IMR-90 (cell line): ENCODE data around the gene HDAC9. TPM values are rescaled to one million over a fixed set of nuclear protein-coding genes. Genes with fewer than 3 reads are reported as not detected.
A peak's percentile ranks its signal among the peaks of the same experiment; 100 is the strongest.

Experiments
- ATAC-seq: fragments of 200-7000 bp; cut with Tn5 transposase; 2 replicates; pipeline ENCODE4 v1.9.1; 2020; ENCODE audit warnings: low read depth, mild to moderate bottlenecking, moderate library complexity
- BruUV-seq: library from RNA; stranded (reverse); fragments of 400-500 nt; replicated peaks from 2 replicates; lab custom pipeline; 2021; lab: Mats Ljungman, UMichigan
- CTCF ChIA-PET: fragments of 300-600 bp; formaldehyde crosslinking; extraction: SDS; loops from one replicate; lab custom pipeline; 2021; ENCODE audit warnings: antibody characterized with exemption; lab: Yijun Ruan, JAX
- POLR2A ChIA-PET: fragments of 300-600 bp; sonication (Branson Sonifier 250); formaldehyde crosslinking; loops from one replicate; lab custom pipeline; 2022; ENCODE audit warnings: antibody characterized with exemption; ENCODE audit not compliant: unreplicated experiment; lab: Charles Lee
- DNase-seq: peaks from one replicate; pipeline ENCODE4 v3.0.0; 2013
- H2AFZ ChIP-seq: replicated peaks from 2 replicates; pipeline ENCODE3; 2013; ENCODE audit warnings: low read length, mild to moderate bottlenecking; ENCODE audit not compliant: poor library complexity
- H2AK5ac ChIP-seq: 2 replicates; pipeline ENCODE4 v1.6.1; 2013; ENCODE audit warnings: low read depth, low read length, inconsistent platforms
- H2AK9ac ChIP-seq: replicated peaks from 2 replicates; pipeline ENCODE3; 2013; ENCODE audit warnings: mild to moderate bottlenecking, low read depth, low read length, moderate library complexity; ENCODE audit not compliant: poor library complexity
- H2BK120ac ChIP-seq: 2 replicates; pipeline ENCODE4 v1.6.1; 2013; ENCODE audit warnings: low read depth, low read length, inconsistent platforms
- H2BK15ac ChIP-seq: 3 replicates; pipeline ENCODE4 v1.6.1; 2013; ENCODE audit warnings: low read depth, low read length, inconsistent platforms
- H2BK20ac ChIP-seq: 2 replicates; pipeline ENCODE4 v1.6.1; 2013; ENCODE audit warnings: low read depth, mild to moderate bottlenecking, inconsistent platforms, low read length, moderate library complexity
- H2BK5ac ChIP-seq: 2 replicates; pipeline ENCODE4 v1.6.1; 2013; ENCODE audit warnings: mild to moderate bottlenecking, low read depth, low read length, inconsistent platforms; ENCODE audit not compliant: poor library complexity, severe bottlenecking
- H3K14ac ChIP-seq: replicated peaks from 2 replicates; pipeline ENCODE4 v1.6.1; 2013; ENCODE audit warnings: low read depth, low read length, inconsistent platforms
- H3K18ac ChIP-seq: 2 replicates; pipeline ENCODE4 v1.6.1; 2013; ENCODE audit warnings: low read depth, low read length, control low read depth
- H3K23ac ChIP-seq: 2 replicates; pipeline ENCODE4 v1.6.1; 2013; ENCODE audit warnings: low read depth, low read length, inconsistent platforms
- H3K27ac ChIP-seq: 2 replicates; pipeline ENCODE4 v1.5.1; 2013; ENCODE audit warnings: mild to moderate bottlenecking, control low read depth, low read length; ENCODE audit not compliant: insufficient read depth
- H3K27me3 ChIP-seq: 2 replicates; pipeline ENCODE4 v1.6.1; 2013; ENCODE audit warnings: low read length; ENCODE audit not compliant: control insufficient read depth, insufficient read depth
- H3K36me3 ChIP-seq: 2 replicates; pipeline ENCODE4 v1.6.1; 2013; ENCODE audit warnings: low read length, mixed read lengths; ENCODE audit not compliant: control insufficient read depth, insufficient read depth
- H3K4ac ChIP-seq: 2 replicates; pipeline ENCODE4 v1.6.1; 2013; ENCODE audit warnings: low read depth, low read length, inconsistent platforms
- H3K4me1 ChIP-seq: 2 replicates; pipeline ENCODE4 v1.6.1; 2013; ENCODE audit warnings: low read length, mixed read lengths; ENCODE audit not compliant: control insufficient read depth, insufficient read depth
- H3K4me2 ChIP-seq: 2 replicates; pipeline ENCODE4 v1.6.1; 2013; ENCODE audit warnings: low read depth, mild to moderate bottlenecking, control low read depth, low read length, moderate library complexity
- H3K4me3 ChIP-seq: 2 replicates; pipeline ENCODE4 v1.5.1; 2013; ENCODE audit warnings: low read depth, mild to moderate bottlenecking, control low read depth, low read length, moderate library complexity; ENCODE audit not compliant: insufficient read depth
- H3K56ac ChIP-seq: 2 replicates; pipeline ENCODE4 v1.6.1; 2013; ENCODE audit warnings: low read length, inconsistent platforms; ENCODE audit not compliant: insufficient read depth; ENCODE audit errors: extremely low read depth
- H3K79me1 ChIP-seq, 2 experiments: 2 replicates each; pipeline ENCODE4 v1.6.1; 2013; ENCODE audit warnings: low read length in 2 of 2, inconsistent platforms in 1 of 2, low read depth in 1 of 2
- H3K9ac ChIP-seq: 2 replicates; pipeline ENCODE4 v1.6.1; 2013; ENCODE audit warnings: low read depth, low read length, control low read depth
- H3K9me1 ChIP-seq: 2 replicates; pipeline ENCODE4 v1.6.1; 2013; ENCODE audit warnings: low read length, inconsistent platforms; ENCODE audit not compliant: insufficient read depth
- H3K9me3 ChIP-seq: 2 replicates; pipeline ENCODE4 v1.6.1; 2013; ENCODE audit warnings: low read length; ENCODE audit not compliant: control insufficient read depth, insufficient read depth
- H4K20me1 ChIP-seq: 2 replicates; pipeline ENCODE4 v1.6.1; 2013; ENCODE audit warnings: low read length, inconsistent platforms; ENCODE audit not compliant: insufficient read depth
- H4K5ac ChIP-seq: 2 replicates; pipeline ENCODE4 v1.6.1; 2013; ENCODE audit warnings: mild to moderate bottlenecking, low read depth, low read length, control low read depth
- H4K8ac ChIP-seq, 2 experiments: 2 replicates each; pipeline ENCODE4 v1.6.1; 2013; ENCODE audit warnings: low read depth in 2 of 2, low read length in 2 of 2, control low read depth in 1 of 2, inconsistent platforms in 1 of 2
- H4K91ac ChIP-seq: 2 replicates; pipeline ENCODE4 v1.6.1; 2013; ENCODE audit warnings: low read depth, low read length, inconsistent platforms; ENCODE audit not compliant: insufficient read depth
- BHLHE40 ChIP-seq: fragments of 150-350 bp; IDR thresholded peaks from 2 replicates; pipeline ENCODE4 v1.6.1; 2016; ENCODE audit warnings: mild to moderate bottlenecking, low read depth, low read length
- CEBPB ChIP-seq: IDR thresholded peaks from 2 replicates; pipeline ENCODE4 v1.6.1; 2012; ENCODE audit warnings: low read depth, low read length, improper control_type of control experiment
- FOS ChIP-seq: fragments of 150-350 bp; IDR thresholded peaks from 2 replicates; pipeline ENCODE4 v1.6.1; 2016; ENCODE audit warnings: low read depth, low read length
- MAFK ChIP-seq: IDR thresholded peaks from 2 replicates; pipeline ENCODE4 v1.6.1; 2012; ENCODE audit warnings: low read depth, low read length, improper control_type of control experiment
- MXI1 ChIP-seq: IDR thresholded peaks from 2 replicates; pipeline ENCODE4 v1.6.1; 2012; ENCODE audit warnings: low read depth, mild to moderate bottlenecking, low read length, moderate library complexity, borderline replicate concordance
- POLR2A ChIP-seq: IDR thresholded peaks from 2 replicates; pipeline ENCODE4 v1.6.1; 2012; ENCODE audit warnings: mild to moderate bottlenecking, low read depth, low read length
- RAD21 ChIP-seq: IDR thresholded peaks from 2 replicates; pipeline ENCODE4 v1.6.1; 2012; ENCODE audit warnings: low read length, improper control_type of control experiment
- RCOR1 ChIP-seq: IDR thresholded peaks from 2 replicates; pipeline ENCODE4 v1.6.1; 2012; ENCODE audit warnings: mild to moderate bottlenecking, low read length, improper control_type of control experiment; ENCODE audit not compliant: insufficient replicate concordance
- RFX5 ChIP-seq: IDR thresholded peaks from 2 replicates; pipeline ENCODE4 v1.8.0; 2012; ENCODE audit warnings: low read depth, mild to moderate bottlenecking, low read length, moderate library complexity
- SMC3 ChIP-seq: fragments of 150-350 bp; IDR thresholded peaks from 2 replicates; pipeline ENCODE4 v1.6.1; 2016; ENCODE audit warnings: low read depth, mild to moderate bottlenecking, antibody characterized with exemption, low read length, moderate library complexity
- WGBS, 2 experiments: methylation state at CpG; one replicate each; pipeline versions ENCODE4 v1.1.5 to v1.1.7; 2013; ENCODE audit warnings: missing lambda C conversion rate in 2 of 2; ENCODE audit not compliant: insufficient read length in 1 of 2; ENCODE audit errors: extremely low coverage in 2 of 2; 5-methylcytosine and 5-hydroxymethylcytosine counted together
- dilution Hi-C: fragments of 300-500 bp; cut with HindIII; formaldehyde crosslinking; loops from one replicate; pipeline ENCODE4 v1.14.3; 2018; ENCODE audit warnings: low sequenced_read_pairs; ENCODE audit not compliant: unreplicated experiment
- in situ Hi-C: fragments of 300-500 bp; cut with MboI; formaldehyde crosslinking; loops from 3 replicates; pipeline ENCODE4 v1.14.3; 2019; ENCODE audit warnings: low sequenced_read_pairs, inconsistent platforms, mixed read lengths
- intact Hi-C: fragments of 100-400 bp; cut with micrococcal nuclease; formaldehyde crosslinking; loops from 2 replicates; pipeline ENCODE4 v1.10.0; 2022
- polyA plus RNA-seq, 3 experiments: library from polyadenylated mRNA; depleted of rRNA; stranded (reverse); fragments of >200 nt; gene quantifications; 2 replicates each; pipeline ENCODE4 v1.2.3, GENCODE V29; 2012; ENCODE audit warnings: low replicate concordance in 1 of 3
- total RNA-seq: library from RNA; depleted of rRNA; stranded (reverse); fragments of >200 nt; gene quantifications from 2 replicates; pipeline ENCODE4 v1.2.3, GENCODE V29; 2012
- TF ChIP-seq, protein P1 (sequence below): fragments of 150-350 bp; IDR thresholded peaks from 2 replicates; pipeline ENCODE4 v1.6.1; 2017; ENCODE audit warnings: mild to moderate bottlenecking, antibody characterized with exemption, low read length, low read depth

Gene HDAC9
- total and polyA plus RNA-seq, 2 of the 4 experiments (the other 2 are of a cell fraction) = 4.3 to 24.7 TPM

DNA sequence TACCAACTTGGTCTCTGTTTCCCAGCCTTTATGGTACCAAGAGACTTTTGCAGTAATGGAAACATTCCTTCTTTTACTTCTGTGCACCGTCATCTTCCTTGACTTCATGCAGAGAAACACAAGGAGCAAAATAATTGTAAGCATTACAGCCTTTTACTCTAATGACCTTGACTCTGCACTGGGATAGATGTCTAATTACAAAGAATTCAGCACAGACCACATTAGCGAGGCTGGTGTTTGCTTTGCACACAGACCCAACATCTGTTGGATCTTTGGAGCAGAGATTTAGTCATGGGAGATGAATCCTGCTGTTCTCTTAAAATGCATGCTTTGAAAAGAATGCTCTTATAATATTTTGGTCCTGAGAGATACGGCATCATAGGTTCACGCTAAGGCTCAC is 360.2 kb downstream of the HDAC9 start:
- no peaks in the 10 kb centered on the region for H3K4me1 ChIP-seq
- H3K9me1 ChIP-seq = no peaks in the 10 kb centered on the region
- no peak overlapping the region for H2AFZ ChIP-seq
- dilution Hi-C loops = no loop called here
- no peaks in the 10 kb centered on the region for H3K9me3 ChIP-seq
- no peak overlapping the region for H4K91ac ChIP-seq
- no peak overlapping the region for H3K18ac ChIP-seq
- no peak overlapping the region for H2BK120ac ChIP-seq
- H3K4ac ChIP-seq = no peak overlapping the region
- no peaks in the 10 kb centered on the region for H4K20me1 ChIP-seq
- no peak overlapping the region for H3K56ac ChIP-seq
- no peak for ATAC-seq
- no peak overlapping the region for H3K4me3 ChIP-seq
- H3K4me2 ChIP-seq = no peak overlapping the region
- H3K36me3 ChIP-seq = no peaks in the 10 kb centered on the region
- H3K23ac ChIP-seq = no peak overlapping the region
- no peak overlapping the region for H3K27ac ChIP-seq
- no peak overlapping the region for H2BK20ac ChIP-seq
- H2BK5ac ChIP-seq = no peak overlapping the region
- H3K9ac ChIP-seq = no peak overlapping the region
- no peak overlapping the region for H4K5ac ChIP-seq
- no peak overlapping the region for H3K14ac ChIP-seq
- no TSS peak for BruUV-seq
- intact Hi-C loops = loop anchor here (5.0 kb wide), 1 partner anchor 93 kb away; no protein-coding TSS in a partner anchor
- no peak overlapping the region for H2AK9ac ChIP-seq
- no peaks in the 10 kb centered on the region for H3K27me3 ChIP-seq
- peak; percentile 27 for DNase-seq
- no CpG with 5 or more reads among the region's 4 CpGs for WGBS, 2 experiments
- no peaks in the 10 kb centered on the region for H3K79me1 ChIP-seq
- CTCF ChIA-PET = no interaction called here
- H2AK5ac ChIP-seq = no peak overlapping the region
- POLR2A ChIA-PET = no interaction called here
- in situ Hi-C loops = no loop called here
- no peak for TF ChIP-seq BHLHE40
- no peak for TF ChIP-seq MAFK
- no peak for TF ChIP-seq POLR2A
- TF ChIP-seq RCOR1 = no peak
- no peak for TF ChIP-seq CEBPB
- no peak for TF ChIP-seq FOS
- no peak for TF ChIP-seq SMC3
- TF ChIP-seq, protein P1, sequence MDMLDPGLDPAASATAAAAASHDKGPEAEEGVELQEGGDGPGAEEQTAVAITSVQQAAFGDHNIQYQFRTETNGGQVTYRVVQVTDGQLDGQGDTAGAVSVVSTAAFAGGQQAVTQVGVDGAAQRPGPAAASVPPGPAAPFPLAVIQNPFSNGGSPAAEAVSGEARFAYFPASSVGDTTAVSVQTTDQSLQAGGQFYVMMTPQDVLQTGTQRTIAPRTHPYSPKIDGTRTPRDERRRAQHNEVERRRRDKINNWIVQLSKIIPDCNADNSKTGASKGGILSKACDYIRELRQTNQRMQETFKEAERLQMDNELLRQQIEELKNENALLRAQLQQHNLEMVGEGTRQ = no peak
- no peak for TF ChIP-seq RAD21
- TF ChIP-seq MXI1 = no peak
- TF ChIP-seq RFX5 = no peak
- no peak overlapping the region for H4K8ac ChIP-seq
- no peak overlapping the region for H2BK15ac ChIP-seq
